Testis (tissue), 3 donors: ENCODE measurements around the gene GNA12. TPM values are rescaled to one million over a fixed set of nuclear protein-coding genes. Genes with fewer than 3 reads are reported as not detected.

Experiments
- DNase-seq: peaks from one replicate; pipeline ENCODE4 v3.0.0-alpha.2; 2019
- H3K27ac ChIP-seq, 2 donors: fragments of 200-600 bp; sonication (generic); one replicate each; pipeline ENCODE4 v1.5.1; 2019
- H3K27me3 ChIP-seq: fragments of 200-600 bp; sonication (generic); one replicate; pipeline ENCODE4 v1.5.1; 2019
- H3K36me3 ChIP-seq: fragments of 200-600 bp; sonication (generic); one replicate; pipeline ENCODE4 v1.5.1; 2017; ENCODE audit warnings: low read depth; ENCODE audit errors: missing control alignments
- H3K4me1 ChIP-seq: fragments of 200-600 bp; sonication (generic); one replicate; pipeline ENCODE4 v1.5.1; 2019
- H3K4me3 ChIP-seq, 2 donors: fragments of 200-600 bp; sonication (generic); one replicate each; pipeline ENCODE4 v1.5.1; 2017 to 2019
- H3K9me3 ChIP-seq: fragments of 200-600 bp; sonication (generic); one replicate; pipeline ENCODE4 v1.5.1; 2017
- CTCF ChIP-seq, 3 experiments: fragments of 450-650 bp in 2 of 3; fragments of 200-600 bp in 1 of 3; sonication (generic) in 1 of 3; IDR thresholded peaks; one replicate each; pipeline ENCODE4 v1.5.1; 2016 to 2019; ENCODE audit warnings: antibody characterized with exemption in 3 of 3, mild to moderate bottlenecking in 2 of 3, moderate library complexity in 1 of 3
- POLR2A ChIP-seq: fragments of 450-650 bp; IDR thresholded peaks from one replicate; pipeline ENCODE4 v1.6.1; 2017; ENCODE audit warnings: antibody characterized with exemption, mild to moderate bottlenecking, moderate library complexity
- WGBS, 2 donors: methylation state at CpG; one replicate each; pipeline ENCODE4 v1.1.5; 2018; 5-methylcytosine and 5-hydroxymethylcytosine counted together
- intact Hi-C: fragments of 100-400 bp; cut with DNase I; formaldehyde crosslinking; loops from one replicate; pipeline ENCODE4 v1.15.1; 2023; ENCODE audit warnings: low total_unique reads
- polyA plus RNA-seq: library from polyadenylated mRNA; stranded (reverse); fragments of 350-450 nt; fragmentation: Illumina TruSeq; extraction: RNeasy Lipid Tissue Mini Kit (QIAGEN cat#74804); gene quantifications from one replicate; pipeline ENCODE4 v1.2.3, GENCODE V29; 2014; ENCODE audit warnings: low read depth, low replicate concordance; ENCODE audit not compliant: insufficient read depth
- total RNA-seq, 2 donors: library from RNA; depleted of rRNA; stranded (reverse); fragments of >200 nt; gene quantifications; one replicate each; pipeline ENCODE4 v1.2.3, GENCODE V29; 2016

GNA12 gene
- total and polyA plus RNA-seq, 3 donors from 2014 or later, result 50.0 to 69.6 (median 53.2) TPM

GRCh38 chr7:2845034-2845592, 1.0 kb upstream of the GNA12 start:
- no peak for DNase-seq
- no peaks in the 10 kb centered on the region for H3K27me3 ChIP-seq
- H3K36me3 ChIP-seq, result no peaks in the 10 kb centered on the region
- peaks cover 21% of the 10 kb centered on the region for H3K4me1 ChIP-seq
- H3K9me3 ChIP-seq, result no peaks in the 10 kb centered on the region
- peak overlapping the region; percentile 39 to 51 for H3K4me3 ChIP-seq
- intact Hi-C loops, result no loop called here
- peak overlapping the region; percentile 33 to 62 for H3K27ac ChIP-seq
- no peak for TF ChIP-seq POLR2A
- TF ChIP-seq CTCF (IDR thresholded peaks at IDR 0.05), result no peak
- WGBS, 2 donors, result 47 to 76% methylated on average over 14 of the region's 14 CpGs

GRCh38 chr7:2843711-2844152, 376 bp downstream of the GNA12 start:
- no peak for TF ChIP-seq POLR2A
- Histone ChIP-seq H3K9me3 (no peaks in the 10 kb centered on the region), H3K4me3 (peak overlapping the region; percentile 66 to 75), H3K36me3 (no peaks in the 10 kb centered on the region), H3K27ac (peak overlapping the region; percentile 33 to 63), H3K27me3 (no peaks in the 10 kb centered on the region), H3K4me1 (peaks cover 21% of the 10 kb centered on the region)
- 0% methylated on average over 26 of the region's 64 CpGs; no CpG with 5 or more reads in 1 of the 2 donors for WGBS, 2 donors
- DNase-seq, result peak; percentile 61
- intact Hi-C loops, result no loop called here

- intact Hi-C loops, result no loop called here
- H3K27me3 ChIP-seq, result no peaks in the 10 kb centered on the region
- 44 to 59% methylated on average over 11 to 13 of the region's 15 CpGs for WGBS, 2 donors
These were observed 870 bp downstream of the GNA12 start for GRCh38 chr7:2843191-2843685.

GRCh38 chr7:2841907-2842306, 2.2 kb downstream of the GNA12 start:
- Histone ChIP-seq H3K27me3 (no peaks in the 10 kb centered on the region), H3K36me3 (no peaks in the 10 kb centered on the region), H3K4me3 (no peak overlapping the region), H3K4me1 (peaks cover 21% of the 10 kb centered on the region), H3K27ac (no peak overlapping the region), H3K9me3 (no peaks in the 10 kb centered on the region)
- intact Hi-C loops, result no loop called here
- no peak for DNase-seq
- TF ChIP-seq POLR2A (no peak), CTCF (IDR thresholded peaks at IDR 0.05) (no peak)
- WGBS, 2 donors, result 78 to 83% methylated on average over 5 of the region's 5 CpGs

More at GRCh38 chr7:2843191-2843685, 870 bp downstream of the GNA12 start:
- Histone ChIP-seq H3K36me3 (no peaks in the 10 kb centered on the region), H3K4me3 (peak overlapping the region; percentile 66 to 75), H3K9me3 (no peaks in the 10 kb centered on the region), H3K4me1 (peaks cover 21% of the 10 kb centered on the region), H3K27ac (peak overlapping the region; percentile 33 to 63)
- TF ChIP-seq POLR2A, result no peak
- TF ChIP-seq CTCF (IDR thresholded peaks at IDR 0.05), result no peak
- no peak for DNase-seq

GRCh38 chr7:2840458-2840857, 3.6 kb downstream of the GNA12 start:
- intact Hi-C loops, result no loop called here
- 86 to 87% methylated on average over 4 of the region's 4 CpGs for WGBS, 2 donors
- Histone ChIP-seq H3K4me3 (no peak overlapping the region), H3K27me3 (no peaks in the 10 kb centered on the region), H3K4me1 (peaks cover 21% of the 10 kb centered on the region), H3K9me3 (no peaks in the 10 kb centered on the region), H3K27ac (no peak overlapping the region), H3K36me3 (no peaks in the 10 kb centered on the region)
- TF ChIP-seq CTCF (IDR thresholded peaks at IDR 0.05), result no peak
- TF ChIP-seq POLR2A, result no peak
- DNase-seq, result no peak
